Muscle layer of colon (tissue), 2 donors: ENCODE measurements around the gene OR1D2.

Source experiments
- H3K27ac ChIP-seq: one replicate; pipeline ENCODE4 v1.7.0; 2013; ENCODE audit warnings: low read depth, mild to moderate bottlenecking, low read length, moderate library complexity
- H3K27me3 ChIP-seq, 2 donors: one replicate each; pipeline ENCODE4 v1.7.0; 2013; ENCODE audit warnings: low read length in 2 of 2, mild to moderate bottlenecking in 2 of 2; ENCODE audit not compliant: insufficient read depth in 2 of 2, control insufficient read depth in 1 of 2
- H3K36me3 ChIP-seq: one replicate; pipeline ENCODE4 v1.7.0; 2013; ENCODE audit warnings: mild to moderate bottlenecking, low read length; ENCODE audit not compliant: insufficient read depth
- H3K4me1 ChIP-seq: one replicate; pipeline ENCODE4 v1.7.0; 2013; ENCODE audit warnings: mild to moderate bottlenecking, low read length; ENCODE audit not compliant: insufficient read depth
- H3K4me3 ChIP-seq, 2 donors: one replicate each; pipeline ENCODE4 v1.7.0; 2013; ENCODE audit warnings: low read length in 2 of 2, low read depth in 1 of 2, mild to moderate bottlenecking in 1 of 2, moderate library complexity in 1 of 2
- H3K9ac ChIP-seq: one replicate; pipeline ENCODE4 v1.7.0; 2013; ENCODE audit warnings: low read length
- H3K9me3 ChIP-seq: one replicate; pipeline ENCODE4 v1.7.0; 2013; ENCODE audit warnings: mild to moderate bottlenecking, low read length
- donor health status: abdominal sarcoma.
- donor health status: Adenocarcinoma of cecum.

OR1D2 gene

GRCh38 chr17:3043737-3044365 lies 60.4 kb downstream of the OR1D2 start:
- Histone ChIP-seq H3K4me1 (no peaks in the 10 kb centered on the region), H3K27ac (no peak overlapping the region)

GRCh38 chr17:3040882-3041281 lies 63.3 kb downstream of the OR1D2 start:
- H3K36me3 ChIP-seq, result no peaks in the 10 kb centered on the region
- no peak overlapping the region for H3K4me3 ChIP-seq
- H3K27me3 ChIP-seq, result no peaks in the 10 kb centered on the region
- peaks cover 9% of the 10 kb centered on the region for H3K9me3 ChIP-seq
- no peaks in the 10 kb centered on the region for H3K4me1 ChIP-seq
- no peak overlapping the region for H3K9ac ChIP-seq
- no peak overlapping the region for H3K27ac ChIP-seq

More at GRCh38 chr17:3043737-3044365, 60.4 kb downstream of the OR1D2 start:
- H3K36me3 ChIP-seq, result no peaks in the 10 kb centered on the region
- no peak overlapping the region for H3K9ac ChIP-seq
- H3K27me3 ChIP-seq, result no peaks in the 10 kb centered on the region
- no peak overlapping the region for H3K4me3 ChIP-seq
- H3K9me3 ChIP-seq, result peaks cover 9% of the 10 kb centered on the region

DNA sequence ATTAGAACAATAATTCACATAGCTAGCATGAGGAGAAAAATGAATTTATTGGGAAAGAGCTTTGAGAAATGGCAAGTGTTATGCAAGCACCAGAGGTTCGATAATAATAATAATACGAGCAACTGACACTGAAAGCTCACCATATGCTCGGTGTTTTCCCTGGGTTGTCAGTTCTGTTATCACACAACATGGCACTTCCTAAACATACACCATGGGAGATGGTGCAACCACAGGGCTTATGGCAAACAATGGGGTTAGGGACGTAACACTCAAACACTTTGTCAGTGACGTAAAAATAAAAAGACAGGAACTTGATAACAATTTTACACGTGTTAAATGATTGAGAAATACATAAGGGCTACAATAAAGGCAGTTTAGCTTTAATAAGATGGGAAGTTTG lies 64.5 kb downstream of the OR1D2 start:
- no peaks in the 10 kb centered on the region for H3K27me3 ChIP-seq
- no peaks in the 10 kb centered on the region for H3K4me1 ChIP-seq
- no peak overlapping the region for H3K9ac ChIP-seq
- no peak overlapping the region for H3K27ac ChIP-seq
- H3K9me3 ChIP-seq, result peaks cover 9% of the 10 kb centered on the region
- no peak overlapping the region for H3K4me3 ChIP-seq
- H3K36me3 ChIP-seq, result no peaks in the 10 kb centered on the region

DNA sequence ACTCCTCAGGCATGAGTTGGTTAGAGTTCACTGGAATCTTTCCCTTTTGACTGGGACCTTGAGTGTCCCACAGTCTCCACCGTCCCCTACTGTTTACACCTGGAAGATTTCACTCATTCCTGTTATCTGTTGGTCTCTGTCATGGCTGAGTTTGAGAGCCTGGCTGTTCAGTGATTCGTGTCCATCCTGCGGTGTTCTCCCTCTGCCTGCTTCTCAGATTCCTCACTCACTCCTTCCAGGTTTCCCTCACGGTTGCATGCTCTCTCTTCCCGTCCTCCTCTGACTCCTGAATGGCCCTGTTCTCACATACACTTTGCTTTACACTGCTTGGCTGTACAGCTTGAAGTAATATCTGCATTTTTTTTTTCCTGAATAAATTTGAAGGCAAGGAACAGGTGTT lies 65.3 kb downstream of the OR1D2 start:
- Histone ChIP-seq H3K36me3 (no peaks in the 10 kb centered on the region), H3K27me3 (no peaks in the 10 kb centered on the region), H3K4me3 (no peak overlapping the region), H3K9ac (no peak overlapping the region), H3K27ac (no peak overlapping the region), H3K9me3 (peaks cover 4% of the 10 kb centered on the region), H3K4me1 (no peaks in the 10 kb centered on the region)
